Measurements from ENCODE around the gene FAS.

Gene FAS

DNA sequence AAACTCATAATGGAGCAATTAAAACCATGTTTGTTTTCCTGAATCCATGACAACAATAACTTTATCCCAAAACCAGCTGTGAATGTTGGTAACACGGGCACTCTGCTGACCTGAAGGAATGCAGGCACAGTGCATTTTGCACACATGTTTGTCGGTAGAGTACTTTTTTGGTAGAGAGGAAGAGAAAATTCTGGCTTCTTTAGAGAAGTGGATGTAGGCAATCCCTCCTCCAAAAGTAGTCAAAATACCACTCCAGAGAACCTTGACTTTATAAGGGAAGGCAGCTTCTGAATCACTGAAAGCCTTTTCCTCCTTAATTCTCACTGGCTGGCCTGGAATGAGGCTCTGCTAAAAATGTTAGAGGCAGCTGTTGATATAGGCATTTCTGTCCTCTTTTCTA is 22.2 kb upstream of the FAS start:
- in situ Hi-C loops (cut with HindIII; ENCODE audit: low sequenced_read_pairs): no loop called here

DNA sequence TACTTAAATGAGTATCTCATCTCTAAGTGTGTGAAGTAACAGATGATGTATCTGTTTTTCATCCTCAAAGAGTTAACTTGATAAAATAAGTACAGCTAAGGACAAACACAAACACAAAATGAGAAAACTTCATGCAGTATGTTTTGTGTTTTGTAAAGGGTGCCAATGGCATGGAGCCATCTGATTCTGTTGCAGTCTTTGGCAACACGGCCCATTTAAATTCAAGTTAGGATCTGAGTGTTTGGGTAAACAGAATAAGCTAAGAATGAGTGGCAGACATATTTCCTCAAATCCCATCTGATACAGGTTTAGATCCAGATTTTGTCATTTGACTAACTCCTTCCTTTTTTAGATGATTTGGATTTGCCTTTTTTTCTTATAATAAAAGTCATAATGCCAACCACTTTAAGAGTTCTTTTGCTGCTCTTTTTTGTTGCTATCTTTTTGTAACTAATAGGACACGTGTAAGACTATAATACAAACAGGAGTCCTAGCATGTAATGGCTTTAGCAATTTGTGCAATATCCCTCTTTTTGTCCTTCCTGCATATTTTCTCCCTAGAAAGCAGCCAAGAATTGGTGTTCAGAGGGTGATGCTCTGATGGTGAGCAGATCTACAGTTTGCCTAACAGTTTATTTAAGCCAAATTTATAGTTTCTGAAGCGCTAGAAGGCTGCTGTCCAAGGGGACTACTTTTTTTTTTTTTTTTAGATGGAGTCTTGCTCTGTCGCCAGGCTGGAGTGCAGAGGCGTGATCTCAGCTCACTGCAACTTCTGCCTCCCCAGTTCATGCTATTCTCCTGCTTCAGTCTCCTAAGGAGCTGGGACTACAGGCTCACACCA is 19.2 kb upstream of the FAS start:
- in situ Hi-C loops (cut with HindIII; ENCODE audit: low sequenced_read_pairs): no loop called here

DNA sequence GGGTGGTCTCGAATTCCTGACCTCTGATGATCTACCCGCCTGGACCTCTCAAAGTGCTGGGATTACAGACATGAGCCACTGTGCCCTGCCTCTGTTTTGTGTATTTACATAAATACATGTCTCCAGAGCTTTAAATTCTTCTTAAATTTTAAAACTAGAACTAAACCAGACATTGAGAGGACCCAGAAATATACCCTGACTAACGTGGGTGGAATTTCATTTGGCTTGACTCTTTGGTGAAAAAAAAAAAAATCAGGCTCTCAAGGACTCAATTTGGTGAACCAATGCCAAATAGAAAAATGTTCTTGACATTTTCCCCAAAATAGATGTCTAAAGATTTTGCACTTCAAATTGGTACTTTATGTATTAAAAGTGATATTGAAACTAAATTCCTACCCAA is 16.6 kb upstream of the FAS start:
- in situ Hi-C loops (cut with HindIII; ENCODE audit: low sequenced_read_pairs): no loop called here

DNA sequence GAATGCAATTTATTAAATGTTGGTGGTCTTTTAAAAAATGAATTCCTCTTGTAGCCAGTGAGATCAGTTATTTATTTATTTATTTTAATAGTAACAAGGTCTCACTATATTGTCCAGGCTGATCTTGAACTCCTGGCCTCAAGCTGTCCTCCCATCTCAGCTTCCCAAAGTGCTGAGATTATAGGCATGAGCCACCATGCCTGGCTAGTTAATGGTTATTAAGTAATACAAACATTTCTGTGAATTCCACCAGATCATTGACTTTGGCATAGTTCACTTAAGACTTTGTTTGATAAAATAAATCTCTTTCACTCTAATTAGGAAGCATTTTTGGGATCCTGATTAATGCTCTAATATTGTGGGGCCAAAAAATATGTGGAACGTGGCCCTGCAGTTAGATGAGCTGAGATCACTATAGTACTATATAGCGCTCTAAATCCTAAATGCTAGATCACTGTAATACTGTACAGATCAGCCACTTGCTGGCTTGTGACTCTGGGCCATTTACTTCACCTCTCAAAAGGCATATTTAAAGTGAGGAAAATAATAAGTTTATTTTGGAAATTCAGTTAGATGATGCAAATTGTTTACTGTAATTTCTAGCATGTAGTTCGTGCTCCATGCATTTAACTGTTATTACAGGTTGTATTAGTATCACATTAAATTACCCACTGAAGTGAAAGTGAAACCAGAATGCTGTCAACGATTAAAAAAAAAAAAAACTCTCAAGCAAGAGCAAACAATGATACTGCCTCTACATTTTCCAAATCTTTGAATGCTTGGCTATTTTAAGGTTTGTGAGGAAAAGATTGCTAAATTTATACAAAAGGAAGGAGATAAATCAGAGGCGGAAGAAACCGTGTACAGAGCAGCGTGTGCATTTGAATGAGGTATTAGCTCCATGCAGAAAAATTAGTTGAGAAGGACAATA is 15.9 kb upstream of the FAS start:
- in situ Hi-C loops (cut with HindIII; ENCODE audit: low sequenced_read_pairs): no loop called here

DNA sequence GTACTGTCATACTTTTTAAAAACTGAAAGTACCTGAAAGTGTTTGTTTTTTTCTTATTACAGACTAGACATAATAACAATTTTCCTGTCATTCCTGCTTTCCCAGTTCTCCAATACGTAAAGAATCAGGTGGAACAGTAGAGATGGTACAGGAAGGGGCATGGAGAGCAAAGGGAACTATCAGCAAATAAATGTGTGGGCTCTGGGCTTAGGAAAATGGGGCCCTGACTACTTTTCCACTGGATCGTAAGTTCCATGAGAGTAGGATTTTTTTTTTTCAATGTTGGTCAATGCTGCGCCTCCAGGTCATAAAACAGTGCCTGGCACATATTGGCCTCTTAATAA is 15.2 kb upstream of the FAS start:
- in situ Hi-C loops (cut with HindIII; ENCODE audit: low sequenced_read_pairs): no loop called here

DNA sequence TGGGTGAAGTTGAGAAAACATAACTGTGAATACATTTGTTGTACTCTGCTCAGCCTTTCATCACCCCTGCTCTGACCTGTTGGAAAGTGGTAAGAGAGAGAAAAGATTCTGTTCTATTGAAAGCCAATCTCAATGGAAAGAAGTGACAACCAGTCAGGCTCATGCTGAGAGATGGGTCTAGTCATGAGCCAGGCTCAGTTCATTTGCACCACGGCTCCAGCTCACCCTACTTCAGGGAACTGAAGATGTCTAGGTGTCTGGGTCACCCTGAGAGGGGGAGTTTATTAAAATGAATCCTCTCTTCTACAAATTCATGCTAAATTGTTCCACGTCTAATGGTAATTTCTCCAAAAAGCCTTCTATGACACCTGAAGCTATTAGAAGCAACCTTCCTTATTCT is 12.1 kb upstream of the FAS start:
- in situ Hi-C loops (cut with HindIII; ENCODE audit: low sequenced_read_pairs): no loop called here

DNA sequence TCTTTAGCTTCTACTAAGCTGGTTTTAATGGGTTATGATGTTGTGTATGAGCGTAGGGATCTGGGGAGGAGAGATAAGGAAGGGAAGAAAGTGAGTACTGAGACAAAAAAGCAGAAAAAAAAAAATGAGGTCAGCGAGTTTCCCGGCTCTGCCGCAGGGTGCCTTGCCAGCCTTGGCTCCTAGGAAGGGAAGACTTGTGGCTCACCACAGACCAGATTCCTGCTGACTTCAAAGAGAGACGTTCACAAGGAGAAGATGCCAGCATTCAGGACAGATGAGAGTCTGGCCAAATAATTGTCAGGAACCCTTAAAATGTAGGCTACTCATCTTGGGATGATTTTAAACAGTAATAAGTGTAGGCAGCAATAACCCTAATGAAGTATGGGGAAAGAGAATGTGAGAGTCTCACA is 11.4 kb upstream of the FAS start:
- in situ Hi-C loops (cut with HindIII; ENCODE audit: low sequenced_read_pairs): no loop called here

DNA sequence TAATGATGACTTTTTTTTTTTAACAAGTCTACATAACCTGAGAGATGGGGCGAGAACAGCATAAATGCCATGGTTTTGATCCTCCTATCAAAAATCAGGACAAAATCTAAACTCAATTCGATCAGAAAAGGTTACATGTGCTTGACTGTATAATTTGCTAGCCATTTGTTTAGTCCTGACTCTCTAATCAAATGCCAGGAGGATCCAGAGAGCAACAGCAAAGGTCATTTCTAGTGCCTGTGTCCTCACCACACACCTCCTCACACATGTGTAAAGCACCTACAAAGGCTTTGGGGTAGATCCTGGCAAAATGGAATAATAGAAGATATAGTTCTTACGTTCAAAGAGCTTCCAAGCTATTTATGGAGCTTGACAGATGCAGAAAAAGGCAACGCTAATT is 11.0 kb upstream of the FAS start:
- in situ Hi-C loops (cut with HindIII; ENCODE audit: low sequenced_read_pairs): no loop called here

DNA sequence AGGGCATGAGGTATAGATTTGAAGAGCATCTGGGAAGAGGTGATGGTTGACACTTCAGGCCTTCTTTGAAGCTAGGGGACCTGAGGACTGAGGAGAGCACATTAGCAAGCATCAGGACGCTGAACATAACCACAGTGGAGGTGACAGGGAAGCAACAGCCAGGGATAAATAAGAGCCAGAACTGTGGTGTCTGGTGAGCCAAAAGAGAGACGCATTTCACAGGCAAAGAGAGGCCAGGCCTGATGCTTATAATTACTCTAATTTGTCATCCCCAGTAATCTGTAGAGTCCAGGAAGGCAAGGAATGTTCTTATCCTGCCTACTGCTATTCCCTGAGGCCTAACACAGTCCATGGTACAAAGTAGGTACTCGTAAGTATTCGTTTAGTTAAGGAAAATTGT is 10.4 kb upstream of the FAS start:
- in situ Hi-C loops (cut with HindIII; ENCODE audit: low sequenced_read_pairs): no loop called here

DNA sequence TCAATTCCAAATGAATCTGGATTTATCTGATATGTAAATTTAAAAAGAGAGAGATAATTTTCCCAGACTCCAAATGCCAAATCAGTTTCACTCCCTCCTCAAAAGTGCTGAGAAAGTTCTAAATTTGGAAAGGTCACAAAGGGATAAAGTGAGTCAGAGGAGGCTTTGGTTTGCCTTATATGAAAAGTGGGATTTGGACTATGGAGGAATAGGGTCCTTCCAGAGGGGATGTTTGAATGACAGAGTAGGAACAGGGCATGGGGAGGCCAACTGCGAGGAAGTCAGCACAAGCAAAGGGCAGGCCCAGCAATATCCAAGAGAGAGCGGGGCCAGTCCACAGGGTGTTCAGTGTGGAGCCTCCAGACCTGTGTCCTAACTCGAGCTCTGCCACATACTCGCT is 9.8 kb upstream of the FAS start:
- in situ Hi-C loops (cut with HindIII; ENCODE audit: low sequenced_read_pairs): no loop called here

DNA sequence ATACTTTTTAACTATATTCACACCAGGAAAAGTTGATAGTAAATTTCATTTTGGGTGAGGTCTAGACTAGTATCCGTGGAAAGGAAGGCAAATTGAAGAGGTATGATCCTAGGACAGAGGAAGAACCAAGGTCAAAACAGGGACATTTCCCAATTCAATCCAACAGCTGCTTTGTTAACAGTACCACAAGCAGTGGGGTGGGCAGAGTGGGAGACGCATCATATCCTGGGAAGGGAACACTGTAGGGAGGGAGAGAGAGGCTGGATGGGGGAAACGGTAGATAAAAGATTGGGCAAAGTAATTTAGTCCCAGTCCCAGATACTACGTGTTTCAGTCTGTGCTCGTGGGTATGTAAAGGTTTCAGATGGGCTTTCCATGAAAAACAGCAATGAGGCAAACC is 9.2 kb upstream of the FAS start:
- in situ Hi-C loops (cut with HindIII; ENCODE audit: low sequenced_read_pairs): no loop called here

DNA sequence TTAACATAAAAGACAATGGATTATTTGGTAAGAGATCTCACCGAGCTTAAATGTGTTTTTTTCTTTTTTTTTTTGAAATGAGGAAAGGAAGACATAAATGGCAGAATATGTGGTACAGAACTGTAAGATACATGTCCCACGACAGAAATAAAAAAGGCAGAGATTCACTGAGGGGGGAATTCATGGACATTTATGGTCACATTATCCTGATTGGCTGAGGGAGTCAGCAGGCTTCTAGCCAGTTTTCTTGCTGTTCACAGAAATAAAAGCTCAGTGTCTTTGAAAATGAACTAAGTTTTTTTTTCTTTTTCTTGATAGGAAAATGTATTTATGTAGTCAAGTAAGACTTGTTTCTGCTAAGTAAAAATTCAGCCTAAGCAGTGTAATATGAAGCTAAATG is 8.2 kb upstream of the FAS start:
- in situ Hi-C loops (cut with HindIII; ENCODE audit: low sequenced_read_pairs): no loop called here

DNA sequence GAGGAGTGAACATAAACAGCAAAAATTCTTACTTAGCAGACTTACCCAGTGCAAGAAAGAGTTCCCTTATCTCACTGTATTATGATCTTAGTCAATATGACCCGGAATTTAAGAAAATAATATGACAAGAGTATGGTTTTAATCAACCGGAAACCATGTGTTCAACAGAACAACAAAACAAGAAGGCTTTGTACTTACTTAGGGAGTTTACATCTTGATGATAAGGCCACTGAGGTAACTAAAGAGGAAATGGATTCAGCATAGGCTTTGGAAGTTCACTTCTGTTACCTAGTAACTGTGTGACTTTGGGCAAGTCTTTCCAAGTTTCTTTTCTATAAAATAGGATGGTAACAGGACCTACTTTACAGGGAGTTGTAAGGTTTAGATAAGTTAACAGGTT is 7.4 kb upstream of the FAS start:
- in situ Hi-C loops (cut with HindIII; ENCODE audit: low sequenced_read_pairs): no loop called here

DNA sequence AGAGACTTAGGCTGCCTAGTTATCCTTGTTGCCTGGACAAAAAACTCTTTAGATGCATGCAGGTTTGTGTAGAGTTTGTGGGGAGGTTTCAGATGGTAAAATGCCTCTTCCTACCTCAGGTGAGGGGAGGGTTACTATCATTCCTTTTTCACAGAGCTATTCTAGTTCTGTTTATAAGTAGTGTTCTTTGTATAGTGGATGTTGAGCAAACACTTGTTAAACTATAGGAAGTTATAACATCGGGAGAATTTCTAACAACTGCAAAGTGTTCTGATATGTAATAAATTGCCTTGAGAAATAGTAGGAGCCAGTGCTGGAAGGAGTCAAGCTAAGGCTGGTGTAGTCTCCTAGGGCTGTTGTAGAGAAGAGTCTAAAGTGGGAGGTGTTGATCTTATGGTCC is 6.7 kb upstream of the FAS start:
- in situ Hi-C loops (cut with HindIII; ENCODE audit: low sequenced_read_pairs): no loop called here

DNA sequence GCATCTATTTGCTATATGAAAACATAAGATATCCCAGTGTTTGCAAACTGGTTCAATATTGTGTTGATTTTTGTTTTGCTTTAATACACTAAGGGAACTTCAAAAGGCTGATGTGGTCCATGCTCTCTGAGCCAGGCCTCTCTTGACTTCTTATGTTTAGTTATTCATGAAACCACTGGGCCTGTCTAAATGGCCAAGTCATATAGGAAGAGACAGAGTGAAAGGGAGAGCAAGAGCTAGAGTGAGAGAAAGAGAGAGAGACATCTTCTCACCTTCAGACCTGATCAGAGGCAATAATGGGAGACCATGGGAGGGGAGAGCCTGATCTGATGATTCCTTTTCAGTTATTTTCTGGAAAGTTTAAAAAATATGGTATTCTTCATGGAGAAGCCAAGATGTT is 6.1 kb upstream of the FAS start:
- in situ Hi-C loops (cut with HindIII; ENCODE audit: low sequenced_read_pairs): no loop called here

DNA sequence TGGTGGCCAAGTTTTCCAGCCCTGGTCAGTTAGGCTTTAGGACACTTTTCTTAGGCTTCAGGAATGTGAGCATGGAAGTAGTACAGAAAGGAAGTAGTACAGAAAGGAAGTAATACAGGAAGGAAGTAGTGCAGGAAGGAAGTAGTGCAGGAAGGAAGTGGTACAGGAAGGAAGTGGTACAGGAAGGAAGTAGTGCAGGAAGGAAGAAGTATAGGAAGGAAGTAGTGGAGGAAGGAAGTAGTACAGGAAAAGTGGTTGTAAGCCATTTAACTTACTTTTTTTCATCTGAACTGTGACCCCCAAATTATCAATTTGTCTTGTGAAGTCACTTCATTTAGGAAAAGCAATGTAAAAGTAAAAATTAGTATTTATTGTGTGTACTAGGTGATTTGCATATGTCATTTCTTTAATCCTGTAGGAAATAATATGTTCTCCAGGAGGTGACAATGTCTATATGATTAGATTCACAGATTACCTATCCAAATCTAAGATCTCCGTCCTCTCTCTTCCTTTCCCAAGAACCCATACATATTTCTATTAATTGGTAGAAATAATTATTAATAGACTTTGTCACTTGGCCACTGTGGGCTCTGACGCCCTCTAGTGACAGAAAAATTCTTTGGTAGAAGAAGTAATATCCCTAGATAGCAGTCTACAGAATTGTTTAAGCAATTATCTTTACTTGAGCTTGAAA is 3.9 kb upstream of the FAS start:
- in situ Hi-C loops (cut with HindIII; ENCODE audit: low sequenced_read_pairs): no loop called here

DNA sequence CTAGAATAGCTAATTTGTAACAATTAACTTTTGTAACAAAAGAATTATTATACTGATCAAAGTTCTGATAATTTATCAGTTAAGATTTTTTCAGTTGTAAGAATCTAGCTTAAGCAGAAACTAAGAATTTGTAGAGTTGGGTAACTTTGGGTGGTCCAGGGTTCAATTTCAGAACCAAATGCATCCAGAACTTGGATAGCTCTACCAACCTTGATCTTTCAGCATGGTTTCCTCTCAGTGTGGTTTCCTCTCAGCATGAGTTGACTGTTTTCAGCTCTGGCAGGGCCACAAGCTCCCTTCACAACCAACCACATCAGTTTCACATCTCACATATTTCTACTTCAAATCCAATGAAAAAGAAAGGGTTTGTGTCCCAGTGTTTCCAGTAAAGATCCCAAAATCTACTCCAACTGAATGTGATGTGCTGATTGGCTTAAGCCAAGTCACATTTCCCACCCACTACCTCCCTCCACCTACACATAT is 3.3 kb upstream of the FAS start:
- in situ Hi-C loops (cut with HindIII; ENCODE audit: low sequenced_read_pairs): no loop called here

DNA sequence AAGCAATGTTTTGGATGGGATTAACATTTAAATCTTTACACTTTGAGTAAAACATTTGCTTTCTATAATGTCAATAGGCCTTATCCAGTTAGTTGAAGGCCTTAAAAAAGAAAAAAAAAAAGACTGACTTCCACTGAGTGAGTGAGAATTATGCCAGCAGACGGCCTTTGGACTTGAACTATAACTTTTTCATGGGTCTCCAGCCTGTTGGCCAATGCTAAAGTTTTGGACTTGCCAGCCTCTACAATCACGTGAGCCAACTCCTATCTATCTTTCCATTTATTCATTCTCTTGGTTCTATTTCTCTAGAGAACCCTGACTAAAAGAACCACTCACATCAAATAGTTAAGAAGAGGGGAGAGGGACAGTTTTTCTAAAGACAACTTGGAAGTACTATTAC is 2.8 kb upstream of the FAS start:
- in situ Hi-C loops (cut with HindIII; ENCODE audit: low sequenced_read_pairs): no loop called here

DNA sequence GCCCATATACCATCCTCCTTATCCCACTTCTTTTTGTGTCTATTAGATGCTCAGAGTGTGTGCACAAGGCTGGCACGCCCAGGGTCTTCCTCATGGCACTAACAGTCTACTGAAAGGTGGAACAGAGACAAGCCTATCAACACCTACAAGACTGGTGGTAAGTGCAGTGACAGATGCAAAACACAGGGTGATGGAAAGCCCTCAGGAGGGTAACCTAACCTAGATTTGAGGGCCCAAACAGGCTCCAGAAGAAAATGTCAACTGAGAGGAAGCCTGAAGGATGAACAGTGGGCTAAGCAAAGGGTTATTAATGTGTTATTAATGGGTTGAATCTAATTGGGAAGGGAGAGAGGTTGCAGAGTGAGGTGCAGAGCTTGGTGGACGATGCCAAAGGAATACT is 1.2 kb upstream of the FAS start:
- in situ Hi-C loops (cut with HindIII; ENCODE audit: low sequenced_read_pairs): no loop called here

DNA sequence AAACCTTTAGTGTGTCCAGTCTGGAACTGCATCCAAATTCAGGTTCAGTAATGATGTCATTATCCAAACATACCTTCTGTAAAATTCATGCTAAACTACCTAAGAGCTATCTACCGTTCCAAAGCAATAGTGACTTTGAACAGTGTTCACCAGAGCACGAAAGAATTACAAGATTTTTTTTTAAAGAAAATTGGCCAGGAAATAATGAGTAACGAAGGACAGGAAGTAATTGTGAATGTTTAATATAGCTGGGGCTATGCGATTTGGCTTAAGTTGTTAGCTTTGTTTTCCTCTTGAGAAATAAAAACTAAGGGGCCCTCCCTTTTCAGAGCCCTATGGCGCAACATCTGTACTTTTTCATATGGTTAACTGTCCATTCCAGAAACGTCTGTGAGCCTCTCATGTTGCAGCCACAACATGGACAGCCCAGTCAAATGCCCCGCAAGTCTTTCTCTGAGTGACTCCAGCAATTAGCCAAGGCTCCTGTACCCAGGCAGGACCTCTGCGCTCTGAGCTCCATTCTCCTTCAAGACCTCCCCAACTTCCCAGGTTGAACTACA is 694 bp upstream of the FAS start:
- in situ Hi-C loops (cut with HindIII; ENCODE audit: low sequenced_read_pairs): no loop called here

DNA sequence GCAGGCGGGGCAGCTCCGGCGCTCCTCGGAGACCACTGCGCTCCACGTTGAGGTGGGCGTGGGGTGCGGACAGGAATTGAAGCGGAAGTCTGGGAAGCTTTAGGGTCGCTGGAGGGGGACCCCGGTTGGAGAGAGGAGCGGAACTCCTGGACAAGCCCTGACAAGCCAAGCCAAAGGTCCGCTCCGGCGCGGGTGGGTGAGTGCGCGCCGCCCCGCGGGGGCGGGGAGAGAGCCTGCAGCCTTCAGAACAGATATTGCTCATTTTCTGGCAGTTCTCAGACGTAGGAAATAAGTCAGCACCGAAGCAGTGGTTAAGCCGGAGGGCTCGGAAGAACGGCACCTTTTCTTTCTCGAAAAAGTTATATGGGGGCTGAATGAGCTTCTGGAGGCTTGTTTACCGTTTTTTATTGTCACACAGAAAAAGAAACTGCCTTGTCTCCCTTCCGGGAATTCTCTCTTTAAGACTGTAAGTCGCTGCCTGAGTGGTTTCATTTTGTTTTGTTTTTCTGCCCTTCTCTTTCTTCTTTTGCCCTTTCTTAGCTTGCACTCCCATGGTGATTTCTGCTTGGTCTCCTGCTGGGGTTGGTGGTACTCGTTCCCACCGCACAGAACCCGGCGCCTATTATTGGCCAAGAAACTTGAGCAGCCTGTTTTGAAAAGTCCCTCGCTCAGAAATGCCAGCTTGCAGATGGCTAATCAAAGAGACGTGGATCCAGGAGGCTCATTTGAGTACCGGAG is 732 bp downstream of the FAS start:
- in situ Hi-C loops (cut with HindIII; ENCODE audit: low sequenced_read_pairs): no loop called here
